Endothelial cell of umbilical vein (primary cell): ENCODE results near the gene UBL7.

Experiments
- CTCF ChIP-seq, 2 donors: IDR thresholded peaks; 1 replicate in 1 of 2; 2 replicates in 1 of 2; pipeline ENCODE4 v1.5.1; 2011; ENCODE audit warnings: low read length in 2 of 2, mild to moderate bottlenecking in 2 of 2, moderate library complexity in 2 of 2, control low read depth in 1 of 2, inconsistent platforms in 1 of 2, low read depth in 1 of 2; ENCODE audit not compliant: insufficient read depth in 1 of 2; ENCODE audit errors: extremely low read depth in 1 of 2
- EZH2 ChIP-seq: IDR thresholded peaks from 2 replicates; pipeline ENCODE4 v1.6.1; 2012; ENCODE audit warnings: borderline replicate concordance, low read depth, mild to moderate bottlenecking, moderate library complexity, low read length, inconsistent platforms; ENCODE audit not compliant: severe bottlenecking
- GATA2 ChIP-seq: IDR thresholded peaks from 2 replicates; pipeline ENCODE4 v1.7.0; 2011; ENCODE audit warnings: low read depth, mild to moderate bottlenecking, moderate library complexity, mixed read lengths, low read length; ENCODE audit not compliant: insufficient read length, insufficient read depth
- JUN ChIP-seq: IDR thresholded peaks from 2 replicates; pipeline ENCODE4 v1.6.1; 2011; ENCODE audit warnings: borderline replicate concordance, low read depth; ENCODE audit not compliant: insufficient read length, insufficient read depth
- MAX ChIP-seq: IDR thresholded peaks from 2 replicates; pipeline ENCODE4 v1.6.1; 2011; ENCODE audit not compliant: insufficient read depth, insufficient read length
- POLR2A ChIP-seq: IDR thresholded peaks from 2 replicates; pipeline ENCODE4 v1.6.1; 2012; ENCODE audit warnings: low read depth, mild to moderate bottlenecking, control low read depth, low read length
- POLR2AphosphoS5 ChIP-seq: IDR thresholded peaks from 2 replicates; pipeline ENCODE4 v1.6.1; 2012; ENCODE audit warnings: low read depth, mild to moderate bottlenecking, control low read depth, low read length, moderate library complexity; ENCODE audit not compliant: insufficient read depth

- no peak for TF ChIP-seq POLR2AphosphoS5
- TF ChIP-seq CTCF (IDR thresholded peaks at IDR 0.05; ENCODE audit: extremely low read depth in 1 of 2, insufficient read depth in 1 of 2, low read depth in 1 of 2, low read length in 2 of 2) = no peak
- no peak for TF ChIP-seq EZH2
- TF ChIP-seq GATA2 = no peak
- TF ChIP-seq MAX = no peak
- TF ChIP-seq POLR2A = no peak
- TF ChIP-seq JUN = no peak
Observed at GRCh38 chr15:74428442-74428787, 32.5 kb downstream of the UBL7 start.
